Astrocyte (in vitro differentiated cells and primary cell): Measurements from ENCODE around the gene MYBPC1. TPM values are rescaled to one million over a fixed set of nuclear protein-coding genes. Genes with fewer than 3 reads are reported as not detected.

Experiments
- DNase-seq: peaks from one replicate; pipeline ENCODE4 v3.0.0-alpha.2; 2010; ENCODE audit warnings: low read depth
- FAIRE-seq: peaks from 2 replicates; lab custom pipeline; 2011; peaks lifted over from hg19 to GRCh38; lab: Jason Lieb, UNC
- H2AFZ ChIP-seq: 2 replicates; pipeline ENCODE4 v1.6.0; 2012; ENCODE audit warnings: low read depth, low read length, inconsistent platforms
- H3K27ac ChIP-seq: 2 replicates; pipeline ENCODE4 v1.5.1; 2011; ENCODE audit warnings: low read depth, low read length, inconsistent platforms
- H3K27me3 ChIP-seq: 2 replicates; pipeline ENCODE4 v1.6.0; 2011; ENCODE audit warnings: low read length, inconsistent platforms; ENCODE audit not compliant: insufficient read depth
- H3K36me3 ChIP-seq: 2 replicates; pipeline ENCODE4 v1.5.1; 2011; ENCODE audit warnings: low read length, inconsistent platforms; ENCODE audit not compliant: insufficient read depth
- H3K4me1 ChIP-seq: 2 replicates; pipeline ENCODE4 v1.5.1; 2011; ENCODE audit warnings: low read length, inconsistent platforms; ENCODE audit not compliant: insufficient read depth
- H3K4me2 ChIP-seq: 2 replicates; pipeline ENCODE4 v1.6.0; 2012; ENCODE audit warnings: low read length, inconsistent platforms
- H3K4me3 ChIP-seq: 2 replicates; pipeline ENCODE4 v1.5.1; 2011; ENCODE audit warnings: low read depth, mild to moderate bottlenecking, low read length, inconsistent platforms; ENCODE audit not compliant: insufficient read depth
- H3K79me2 ChIP-seq: 2 replicates; pipeline ENCODE4 v1.6.0; 2012; ENCODE audit warnings: mild to moderate bottlenecking, low read length, inconsistent platforms; ENCODE audit not compliant: insufficient read depth
- H3K9ac ChIP-seq: 2 replicates; pipeline ENCODE4 v1.6.0; 2012; ENCODE audit warnings: mild to moderate bottlenecking, low read length, inconsistent platforms
- H3K9me3 ChIP-seq: 2 replicates; pipeline ENCODE4 v1.5.1; 2012; ENCODE audit warnings: low read depth, mild to moderate bottlenecking, low read length, inconsistent platforms; ENCODE audit not compliant: insufficient read depth
- H4K20me1 ChIP-seq: 2 replicates; pipeline ENCODE4 v1.6.0; 2012; ENCODE audit warnings: low read length, inconsistent platforms; ENCODE audit not compliant: insufficient read depth
- H3K27ac Mint-ChIP-seq: one replicate; pipeline ENCODE4 v1.8.0; 2021; ENCODE audit warnings: mild to moderate bottlenecking, mixed read lengths; ENCODE audit not compliant: unreplicated experiment
- H3K27me3 Mint-ChIP-seq: one replicate; pipeline ENCODE4 v1.8.0; 2021; ENCODE audit warnings: low read depth, mixed read lengths; ENCODE audit not compliant: unreplicated experiment
- H3K36me3 Mint-ChIP-seq: one replicate; pipeline ENCODE4 v1.8.0; 2021; ENCODE audit warnings: low read depth, mixed read lengths; ENCODE audit not compliant: unreplicated experiment
- H3K4me1 Mint-ChIP-seq: one replicate; pipeline ENCODE4 v1.8.0; 2021; ENCODE audit warnings: low read depth, mixed read lengths; ENCODE audit not compliant: unreplicated experiment
- H3K4me3 Mint-ChIP-seq: one replicate; pipeline ENCODE4 v1.8.0; 2021; ENCODE audit warnings: mild to moderate bottlenecking, moderate library complexity, mixed read lengths; ENCODE audit not compliant: unreplicated experiment
- H3K9me3 Mint-ChIP-seq: one replicate; pipeline ENCODE4 v1.8.0; 2021; ENCODE audit warnings: mild to moderate bottlenecking, mixed read lengths; ENCODE audit not compliant: unreplicated experiment
- EZH2 ChIP-seq: IDR thresholded peaks from 2 replicates; pipeline ENCODE4 v1.6.1; 2012; ENCODE audit warnings: mild to moderate bottlenecking, low read length, inconsistent platforms; ENCODE audit not compliant: insufficient read depth
- total RNA-seq: library from RNA; stranded (reverse); gene quantifications from 2 replicates; pipeline ENCODE4 v1.2.1, GENCODE V29; 2021
- TF ChIP-seq, protein P1 (sequence below): IDR thresholded peaks from 2 replicates; pipeline ENCODE4 v1.5.1; 2011; ENCODE audit warnings: low read depth, mild to moderate bottlenecking, inconsistent platforms, low read length, moderate library complexity; ENCODE audit not compliant: insufficient read depth

The MYBPC1 gene
- total RNA-seq, 1 donor from 2014 or later = not detected

DNA sequence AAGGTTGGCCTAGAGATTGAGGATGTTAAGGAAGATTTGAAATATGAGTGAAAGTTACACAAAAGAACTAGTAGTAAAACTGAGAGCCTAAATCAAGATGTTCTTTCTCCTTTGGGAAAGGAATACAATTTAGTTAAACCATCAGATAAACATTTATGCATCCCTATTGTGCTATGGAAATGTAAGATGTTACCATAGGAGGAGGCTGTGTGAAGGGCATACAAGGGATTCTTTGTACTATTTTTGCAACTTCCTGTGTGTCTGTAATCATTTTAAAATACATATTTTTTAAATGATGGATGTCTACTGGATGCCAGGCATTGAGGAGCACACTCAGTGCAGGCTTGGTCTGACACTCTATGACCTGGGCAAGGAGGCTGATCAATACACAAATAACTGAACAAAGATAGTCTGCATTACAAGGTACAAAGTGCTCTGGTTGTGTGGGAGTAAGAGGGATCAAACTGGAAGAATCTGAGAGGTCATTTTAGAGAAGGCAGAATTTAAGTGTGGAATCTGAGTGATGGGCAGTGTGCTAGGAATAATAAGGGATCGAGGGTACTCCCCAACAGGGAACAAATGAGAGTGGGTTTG is 96.8 kb downstream of the MYBPC1 start:
- peaks cover 4% of the 10 kb centered on the region for H3K4me1 Mint-ChIP-seq
- no peak overlapping the region for H3K27ac Mint-ChIP-seq
- no peak overlapping the region for H3K27ac ChIP-seq
- H3K27me3 ChIP-seq = no peaks in the 10 kb centered on the region
- no peaks in the 10 kb centered on the region for H3K9me3 Mint-ChIP-seq
- no peak for TF ChIP-seq EZH2
- TF ChIP-seq, protein P1, sequence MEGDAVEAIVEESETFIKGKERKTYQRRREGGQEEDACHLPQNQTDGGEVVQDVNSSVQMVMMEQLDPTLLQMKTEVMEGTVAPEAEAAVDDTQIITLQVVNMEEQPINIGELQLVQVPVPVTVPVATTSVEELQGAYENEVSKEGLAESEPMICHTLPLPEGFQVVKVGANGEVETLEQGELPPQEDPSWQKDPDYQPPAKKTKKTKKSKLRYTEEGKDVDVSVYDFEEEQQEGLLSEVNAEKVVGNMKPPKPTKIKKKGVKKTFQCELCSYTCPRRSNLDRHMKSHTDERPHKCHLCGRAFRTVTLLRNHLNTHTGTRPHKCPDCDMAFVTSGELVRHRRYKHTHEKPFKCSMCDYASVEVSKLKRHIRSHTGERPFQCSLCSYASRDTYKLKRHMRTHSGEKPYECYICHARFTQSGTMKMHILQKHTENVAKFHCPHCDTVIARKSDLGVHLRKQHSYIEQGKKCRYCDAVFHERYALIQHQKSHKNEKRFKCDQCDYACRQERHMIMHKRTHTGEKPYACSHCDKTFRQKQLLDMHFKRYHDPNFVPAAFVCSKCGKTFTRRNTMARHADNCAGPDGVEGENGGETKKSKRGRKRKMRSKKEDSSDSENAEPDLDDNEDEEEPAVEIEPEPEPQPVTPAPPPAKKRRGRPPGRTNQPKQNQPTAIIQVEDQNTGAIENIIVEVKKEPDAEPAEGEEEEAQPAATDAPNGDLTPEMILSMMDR = no peak
- no peak overlapping the region for H3K4me3 ChIP-seq
- no peak for DNase-seq
- H3K27me3 Mint-ChIP-seq = peaks cover 7% of the 10 kb centered on the region
- no peak overlapping the region for H3K4me3 Mint-ChIP-seq
- no peak for FAIRE-seq
- peaks cover under 1% of the 10 kb centered on the region for H3K4me1 ChIP-seq
- no peak overlapping the region for H3K9ac ChIP-seq
- H3K36me3 ChIP-seq = no peaks in the 10 kb centered on the region
- H3K79me2 ChIP-seq = no peaks in the 10 kb centered on the region
- H4K20me1 ChIP-seq = no peaks in the 10 kb centered on the region
- H3K36me3 Mint-ChIP-seq = no peaks in the 10 kb centered on the region
- H3K9me3 ChIP-seq = no peaks in the 10 kb centered on the region
- H3K4me2 ChIP-seq = no peak overlapping the region
- H2AFZ ChIP-seq = no peak overlapping the region

DNA sequence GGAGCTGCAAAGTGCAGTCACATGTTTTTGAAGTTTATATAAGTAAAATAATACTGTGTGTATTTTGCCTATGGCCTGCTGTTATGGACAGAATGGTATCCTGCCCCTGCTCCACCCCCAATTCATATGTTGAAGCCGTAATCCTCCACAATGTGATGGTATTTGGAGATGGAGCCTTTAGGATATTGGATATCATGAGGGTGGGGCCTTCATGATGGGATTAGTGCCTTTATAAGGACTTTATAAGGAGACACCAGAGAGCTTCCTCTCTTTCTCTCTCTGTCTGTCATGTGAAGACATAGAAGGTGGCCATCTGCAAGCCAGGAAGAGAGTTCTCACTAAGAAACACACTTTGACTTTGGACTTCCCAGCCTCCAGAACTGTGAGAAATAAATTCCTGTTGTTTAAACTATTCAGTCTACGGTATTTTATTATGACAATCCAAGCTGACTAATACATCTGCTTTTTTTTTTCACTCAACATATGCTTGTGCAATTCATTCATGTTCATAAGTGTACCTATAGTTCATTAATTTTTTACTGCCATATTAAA is 99.6 kb downstream of the MYBPC1 start:
- Histone ChIP-seq H3K79me2 (peaks cover 13% of the 10 kb centered on the region), H3K36me3 (no peaks in the 10 kb centered on the region), H3K4me3 (no peak overlapping the region), H2AFZ (no peak overlapping the region), H3K9me3 (no peaks in the 10 kb centered on the region), H3K27me3 (no peaks in the 10 kb centered on the region), H3K9ac (no peak overlapping the region), H3K4me1 (peaks cover 6% of the 10 kb centered on the region), H4K20me1 (no peaks in the 10 kb centered on the region), H3K4me2 (no peak overlapping the region), H3K27ac (no peak overlapping the region)
- DNase-seq (no peak), FAIRE-seq (no peak)
- H3K27me3 Mint-ChIP-seq = peaks cover 7% of the 10 kb centered on the region
- H3K36me3 Mint-ChIP-seq = no peaks in the 10 kb centered on the region
- no peak overlapping the region for H3K4me3 Mint-ChIP-seq
- H3K4me1 Mint-ChIP-seq = peaks cover 4% of the 10 kb centered on the region
- H3K27ac Mint-ChIP-seq = no peak overlapping the region
- H3K9me3 Mint-ChIP-seq = no peaks in the 10 kb centered on the region
- no peak for TF ChIP-seq EZH2
- TF ChIP-seq, protein P1 = no peak

DNA sequence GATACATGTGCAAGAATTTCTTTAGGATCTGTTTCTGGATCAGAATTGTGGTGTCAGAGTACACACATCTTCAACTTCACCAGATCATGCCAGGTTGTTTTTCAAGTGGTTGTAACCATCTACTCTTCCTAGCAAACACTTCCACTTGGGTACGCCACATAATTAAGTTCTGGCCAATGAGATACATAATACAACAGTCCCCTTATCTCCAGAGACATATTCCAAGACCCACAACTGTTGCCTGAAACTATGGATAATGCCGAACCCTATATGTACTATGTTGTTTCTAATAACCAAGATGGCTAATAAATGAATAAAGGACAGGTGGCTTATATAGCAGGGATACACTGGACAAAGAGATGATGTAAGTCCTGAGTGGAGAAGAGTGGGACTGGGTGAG is 100.2 kb downstream of the MYBPC1 start:
- Mint-ChIP-seq H3K9me3 (no peaks in the 10 kb centered on the region), H3K36me3 (no peaks in the 10 kb centered on the region), H3K4me3 (no peak overlapping the region), H3K27ac (no peak overlapping the region), H3K27me3 (peaks cover 7% of the 10 kb centered on the region), H3K4me1 (peaks cover 4% of the 10 kb centered on the region)
- TF ChIP-seq EZH2 = no peak
- TF ChIP-seq, protein P1 = no peak
- no peak overlapping the region for H2AFZ ChIP-seq
- H3K9me3 ChIP-seq = no peaks in the 10 kb centered on the region
- H3K4me1 ChIP-seq = peaks cover 6% of the 10 kb centered on the region
- H3K9ac ChIP-seq = no peak overlapping the region
- H3K4me2 ChIP-seq = no peak overlapping the region
- H3K4me3 ChIP-seq = no peak overlapping the region
- H4K20me1 ChIP-seq = no peaks in the 10 kb centered on the region
- no peak overlapping the region for H3K27ac ChIP-seq
- FAIRE-seq = no peak
- peaks cover 18% of the 10 kb centered on the region for H3K79me2 ChIP-seq
- DNase-seq = no peak
- no peaks in the 10 kb centered on the region for H3K27me3 ChIP-seq
- H3K36me3 ChIP-seq = no peaks in the 10 kb centered on the region
